ENCODE results near the gene CORO1C.

DNA sequence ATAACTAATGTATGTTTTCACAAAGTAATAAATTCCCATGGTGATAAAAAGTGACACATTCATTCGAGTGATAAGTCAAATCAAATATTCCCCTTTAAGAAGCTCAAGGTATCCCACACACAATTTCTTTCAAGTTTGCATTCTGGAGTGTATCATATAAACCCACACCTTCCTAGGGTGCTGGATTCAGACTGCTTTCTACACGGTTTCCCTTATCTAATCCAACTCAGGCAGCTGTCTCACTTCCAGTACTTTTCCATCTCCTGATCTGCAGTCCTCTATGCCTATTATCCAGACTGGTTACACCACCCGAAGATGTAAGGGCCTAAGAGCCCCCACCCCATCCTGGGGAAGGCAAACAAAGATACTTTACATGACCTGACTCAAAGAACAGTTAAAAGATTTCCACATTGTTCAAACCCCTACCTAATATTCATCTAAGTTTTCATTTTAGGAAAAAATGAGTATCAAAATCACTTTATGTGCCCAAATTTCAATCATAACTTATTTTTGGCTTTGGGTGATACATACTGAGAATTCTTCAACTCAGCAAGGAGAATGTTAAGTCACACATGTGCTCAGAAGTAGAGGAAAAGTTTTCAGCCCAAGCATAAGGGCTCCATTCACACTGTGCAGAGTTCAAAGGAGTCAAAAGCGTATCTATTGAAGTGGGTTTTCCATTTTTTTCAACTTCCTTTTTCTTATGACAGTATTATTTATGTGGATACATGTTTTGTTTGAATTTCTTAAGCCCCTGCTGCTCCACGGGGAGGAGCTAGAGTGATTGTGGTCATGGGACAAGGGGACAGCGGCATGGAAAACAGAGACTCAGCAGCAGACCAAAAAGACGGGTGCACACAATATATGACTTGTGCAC, 41.8 kb downstream of the CORO1C start:
- TF ChIP-seq CTCF (IDR thresholded peaks at IDR 0.05 in 4 of 5, conservative IDR thresholded peaks at IDR 0.05 in 1 of 5) (peak in 1 of 5 experiments; percentile 16), POLR2A (IDR thresholded peaks at IDR 0.05) (peak in 1 of 2 donors; percentile 44)
